Tibial artery (tissue), 4 donors: ENCODE data around the gene AGAP1.

Source experiments
- DNase-seq, 2 donors: peaks; one replicate each; pipeline ENCODE4 v3.0.0-alpha.2; 2019
- H3K27ac ChIP-seq, 2 donors: fragments of 200-600 bp; sonication (generic) in 1 of 2; 1 replicate in 1 of 2; 2 replicates in 1 of 2; pipeline ENCODE4 v1.5.1; 2018 to 2019; ENCODE audit warnings: mild to moderate bottlenecking in 1 of 2
- H3K27me3 ChIP-seq, 2 donors: fragments of 200-600 bp; sonication (generic) in 1 of 2; one replicate each; pipeline versions ENCODE4 v1.5.1 to v1.6.0; 2016 to 2019
- H3K36me3 ChIP-seq, 3 donors: fragments of 200-600 bp; sonication (generic) in 2 of 3; one replicate each; pipeline ENCODE4 v1.5.1; 2016 to 2019; ENCODE audit warnings: mild to moderate bottlenecking in 2 of 3
- H3K4me1 ChIP-seq, 4 donors: fragments of 200-600 bp; sonication (generic) in 2 of 4; 1 replicate in 3 of 4; 2 replicates in 1 of 4; pipeline ENCODE4 v1.5.1; 2016 to 2019
- H3K4me3 ChIP-seq, 2 donors: fragments of 200-600 bp; sonication (generic) in 1 of 2; 1 replicate in 1 of 2; 2 replicates in 1 of 2; pipeline ENCODE4 v1.5.1; 2018 to 2019; ENCODE audit warnings: mild to moderate bottlenecking in 2 of 2
- H3K9me3 ChIP-seq, 3 donors: fragments of 200-600 bp; sonication (generic) in 1 of 3; one replicate each; pipeline ENCODE4 v1.5.1; 2016 to 2019
- intact Hi-C: fragments of 100-400 bp; cut with DNase I; formaldehyde crosslinking; loops from one replicate; pipeline ENCODE4 v1.15.0; 2023; ENCODE audit warnings: low total_unique reads
- TF ChIP-seq, protein P1 (sequence below), 2 experiments: fragments of 200-600 bp in 1 of 2; fragments of 450-650 bp in 1 of 2; IDR thresholded peaks; one replicate each; pipeline ENCODE4 v1.5.1; 2017 to 2019; ENCODE audit warnings: antibody characterized with exemption in 2 of 2, mild to moderate bottlenecking in 1 of 2, moderate library complexity in 1 of 2

AGAP1 gene

DNA sequence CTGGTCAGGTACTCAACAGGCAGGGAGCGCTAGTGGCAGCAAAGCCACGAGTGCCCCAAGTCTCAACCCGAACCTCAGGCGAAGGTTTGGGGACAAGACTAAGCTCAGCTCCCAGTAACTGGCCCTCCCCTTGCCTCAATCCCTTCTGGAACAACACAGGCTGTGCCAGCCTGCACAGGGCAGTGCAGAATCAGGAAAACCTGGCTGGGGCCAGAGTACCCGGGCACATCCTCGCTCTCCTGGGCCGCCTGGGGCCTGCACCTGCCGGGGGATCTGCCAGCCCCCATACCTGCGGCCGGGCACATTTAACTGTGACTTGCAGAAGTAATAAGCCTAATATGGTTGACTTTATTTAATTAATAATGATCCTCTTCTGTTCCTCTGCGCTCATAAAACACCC is 613.7 kb downstream of the AGAP1 start:
- Histone ChIP-seq H3K4me3 (no peak overlapping the region), H3K4me1 (no peaks in the 10 kb centered on the region), H3K9me3 (no peaks in the 10 kb centered on the region), H3K27ac (no peak overlapping the region), H3K36me3 (no peaks in the 10 kb centered on the region), H3K27me3 (no peaks in the 10 kb centered on the region)
- intact Hi-C loops = no loop called here
- TF ChIP-seq, protein P1, sequence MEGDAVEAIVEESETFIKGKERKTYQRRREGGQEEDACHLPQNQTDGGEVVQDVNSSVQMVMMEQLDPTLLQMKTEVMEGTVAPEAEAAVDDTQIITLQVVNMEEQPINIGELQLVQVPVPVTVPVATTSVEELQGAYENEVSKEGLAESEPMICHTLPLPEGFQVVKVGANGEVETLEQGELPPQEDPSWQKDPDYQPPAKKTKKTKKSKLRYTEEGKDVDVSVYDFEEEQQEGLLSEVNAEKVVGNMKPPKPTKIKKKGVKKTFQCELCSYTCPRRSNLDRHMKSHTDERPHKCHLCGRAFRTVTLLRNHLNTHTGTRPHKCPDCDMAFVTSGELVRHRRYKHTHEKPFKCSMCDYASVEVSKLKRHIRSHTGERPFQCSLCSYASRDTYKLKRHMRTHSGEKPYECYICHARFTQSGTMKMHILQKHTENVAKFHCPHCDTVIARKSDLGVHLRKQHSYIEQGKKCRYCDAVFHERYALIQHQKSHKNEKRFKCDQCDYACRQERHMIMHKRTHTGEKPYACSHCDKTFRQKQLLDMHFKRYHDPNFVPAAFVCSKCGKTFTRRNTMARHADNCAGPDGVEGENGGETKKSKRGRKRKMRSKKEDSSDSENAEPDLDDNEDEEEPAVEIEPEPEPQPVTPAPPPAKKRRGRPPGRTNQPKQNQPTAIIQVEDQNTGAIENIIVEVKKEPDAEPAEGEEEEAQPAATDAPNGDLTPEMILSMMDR (IDR thresholded peaks at IDR 0.05) = no peak
- no peak for DNase-seq

DNA sequence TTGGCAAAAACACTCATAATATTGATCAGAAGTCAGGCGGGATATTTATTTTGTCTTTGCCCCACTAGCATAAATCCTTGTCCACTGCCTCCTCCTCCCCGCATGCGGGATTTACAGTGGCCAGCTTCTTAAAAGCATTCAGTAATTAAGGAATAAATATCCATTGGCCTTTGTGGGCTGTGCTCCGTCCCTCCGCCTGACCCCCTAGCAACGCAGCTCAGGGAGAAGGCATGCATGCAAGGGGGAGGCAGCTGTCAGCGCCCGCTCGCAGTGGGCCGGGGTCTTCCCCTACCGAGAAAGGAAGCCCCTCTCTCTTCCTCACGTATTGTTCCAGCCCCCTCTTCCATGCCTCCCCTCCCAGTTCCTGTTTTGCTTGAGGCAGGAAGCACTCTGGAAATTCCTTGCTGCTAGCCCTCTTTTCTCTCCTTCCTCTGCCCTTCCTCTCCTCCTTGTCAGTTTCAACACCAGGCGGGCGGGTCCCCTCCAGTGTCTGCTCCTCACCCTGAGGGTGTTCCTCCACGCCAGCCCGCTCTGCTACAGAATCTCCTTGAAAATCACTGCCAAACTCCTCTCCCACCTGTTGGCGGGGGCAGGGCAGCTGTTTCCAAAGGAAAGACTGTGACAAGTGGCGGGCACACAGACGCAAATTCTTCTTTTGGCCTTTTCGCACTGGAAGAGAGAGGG is 614.2 kb downstream of the AGAP1 start:
- Histone ChIP-seq H3K4me1 (no peaks in the 10 kb centered on the region), H3K36me3 (no peaks in the 10 kb centered on the region), H3K27ac (no peak overlapping the region), H3K4me3 (no peak overlapping the region), H3K27me3 (no peaks in the 10 kb centered on the region), H3K9me3 (no peaks in the 10 kb centered on the region)
- TF ChIP-seq, protein P1 (IDR thresholded peaks at IDR 0.05) = no peak
- intact Hi-C loops = no loop called here
- no peak for DNase-seq

DNA sequence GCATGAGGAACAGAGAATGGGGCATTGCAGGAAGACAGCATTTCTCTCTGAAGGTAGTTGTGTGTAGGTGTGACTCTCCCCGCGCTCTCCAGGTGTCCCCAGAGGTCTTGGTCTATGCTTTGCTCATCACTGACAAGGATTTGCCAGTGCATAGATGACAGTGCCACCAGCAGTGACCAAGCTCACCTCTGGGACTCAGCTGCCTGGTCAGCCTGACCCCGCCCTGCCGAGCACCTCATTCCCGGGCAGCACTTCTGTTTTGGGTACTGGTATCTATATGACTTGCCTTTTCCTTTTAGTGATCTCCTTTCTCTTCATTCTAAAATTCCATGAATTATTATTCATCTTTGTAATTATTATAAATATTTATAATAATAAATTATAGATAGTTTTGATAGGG is 615.2 kb downstream of the AGAP1 start:
- Histone ChIP-seq H3K4me3 (no peak overlapping the region), H3K4me1 (no peaks in the 10 kb centered on the region), H3K9me3 (no peaks in the 10 kb centered on the region), H3K36me3 (no peaks in the 10 kb centered on the region), H3K27ac (no peak overlapping the region), H3K27me3 (no peaks in the 10 kb centered on the region)
- TF ChIP-seq, protein P1 (IDR thresholded peaks at IDR 0.05) = no peak
- DNase-seq = no peak
- intact Hi-C loops = no loop called here

DNA sequence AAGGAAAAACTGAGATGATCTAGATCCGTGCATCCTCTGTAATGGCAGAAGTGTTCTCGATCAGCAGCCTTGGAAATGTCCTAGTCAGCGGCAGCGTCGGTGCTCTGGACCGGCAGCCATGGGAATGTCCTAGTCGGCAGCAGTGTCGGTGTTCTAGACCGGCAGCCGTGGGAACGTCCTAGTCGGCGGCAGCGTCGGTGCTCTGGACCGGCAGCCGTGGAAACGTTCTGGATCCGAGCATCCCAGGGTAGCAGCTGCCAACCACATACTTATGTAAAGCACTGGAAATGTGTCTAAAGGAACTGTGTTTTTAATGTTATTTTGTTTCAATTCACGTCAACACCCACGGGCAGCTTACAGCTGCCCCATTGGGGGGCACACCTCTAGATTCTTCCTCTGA is 615.6 kb downstream of the AGAP1 start:
- Histone ChIP-seq H3K27ac (no peak overlapping the region), H3K4me3 (no peak overlapping the region), H3K27me3 (no peaks in the 10 kb centered on the region), H3K4me1 (no peaks in the 10 kb centered on the region), H3K9me3 (no peaks in the 10 kb centered on the region), H3K36me3 (no peaks in the 10 kb centered on the region)
- DNase-seq = no peak
- intact Hi-C loops = no loop called here
- TF ChIP-seq, protein P1 (IDR thresholded peaks at IDR 0.05) = no peak

DNA sequence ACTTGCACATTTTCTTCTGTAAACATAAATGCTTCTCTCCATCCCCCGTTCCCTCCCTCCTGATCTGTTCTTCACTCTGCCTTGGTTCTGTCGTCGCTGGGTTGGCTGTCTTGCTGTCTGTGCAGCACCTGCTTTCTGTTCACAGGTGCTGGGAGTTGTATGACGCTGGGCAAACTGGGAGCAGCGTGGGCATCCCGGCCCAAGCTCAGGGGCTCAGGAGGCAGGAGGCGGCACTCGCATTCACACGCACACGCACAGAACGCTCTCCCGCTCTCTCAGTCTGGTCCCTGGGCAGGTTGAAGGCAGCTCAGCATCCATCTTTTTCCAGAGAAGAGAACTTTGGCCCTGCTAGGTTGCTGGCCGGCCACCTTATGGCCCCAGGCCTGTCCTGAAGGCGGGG is 618.6 kb downstream of the AGAP1 start:
- Histone ChIP-seq H3K27me3 (no peaks in the 10 kb centered on the region), H3K27ac (no peak overlapping the region), H3K36me3 (no peaks in the 10 kb centered on the region), H3K4me1 (no peaks in the 10 kb centered on the region), H3K4me3 (no peak overlapping the region), H3K9me3 (no peaks in the 10 kb centered on the region)
- TF ChIP-seq, protein P1 (IDR thresholded peaks at IDR 0.05) = no peak
- DNase-seq = no peak
- intact Hi-C loops = no loop called here

DNA sequence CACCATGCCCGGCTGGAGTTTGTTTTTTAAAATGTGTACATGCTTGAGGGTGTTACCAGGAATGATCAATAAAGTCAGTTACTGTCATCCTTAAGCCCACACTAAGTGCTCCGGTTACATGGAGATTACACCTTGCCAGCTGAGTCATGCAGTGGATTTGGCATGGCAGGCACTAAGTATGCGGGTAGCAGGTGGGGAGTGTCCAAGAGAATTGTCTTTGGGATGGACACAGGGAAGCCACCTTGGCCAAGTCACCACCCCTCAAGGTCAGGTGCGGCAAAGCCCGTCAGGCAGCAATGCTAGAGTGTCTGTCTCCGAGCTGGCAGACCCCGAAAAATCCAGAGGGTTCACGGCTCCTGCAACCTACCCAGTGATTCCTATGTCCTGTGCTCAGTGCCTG is 619.6 kb downstream of the AGAP1 start:
- H3K4me1 ChIP-seq = no peaks in the 10 kb centered on the region
- DNase-seq = no peak
- TF ChIP-seq, protein P1 (IDR thresholded peaks at IDR 0.05) = no peak
- intact Hi-C loops = no loop called here
- H3K36me3 ChIP-seq = no peaks in the 10 kb centered on the region
- H3K4me3 ChIP-seq = no peak overlapping the region
- H3K9me3 ChIP-seq = no peaks in the 10 kb centered on the region
- no peak overlapping the region for H3K27ac ChIP-seq
- H3K27me3 ChIP-seq = no peaks in the 10 kb centered on the region
